GM19372 (cell line): ENCODE results near the gene DEFB129.
"Not testable (repeated sequence)": the region's sequence is repeated elsewhere in the genome, so short reads cannot be mapped to it uniquely, and the experiment has no call there.

Experiments used
- ATAC-seq: cut with Tn5 transposase; IDR thresholded peaks from one replicate; pipeline ENCODE4 v1.9.1; 2021; ENCODE audit warnings: mild to moderate bottlenecking, low read depth, moderate library complexity; ENCODE audit not compliant: unreplicated experiment

The DEFB129 gene

GRCh38 chr20:251354-251753, 24.3 kb downstream of the DEFB129 start:
- ATAC-seq = no peak

- no peak for ATAC-seq
These were observed 25.7 kb downstream of the DEFB129 start for GRCh38 chr20:252801-253200.

- ATAC-seq = not testable (repeated sequence)
These were observed 26.4 kb downstream of the DEFB129 start for GRCh38 chr20:253447-253846.

DNA sequence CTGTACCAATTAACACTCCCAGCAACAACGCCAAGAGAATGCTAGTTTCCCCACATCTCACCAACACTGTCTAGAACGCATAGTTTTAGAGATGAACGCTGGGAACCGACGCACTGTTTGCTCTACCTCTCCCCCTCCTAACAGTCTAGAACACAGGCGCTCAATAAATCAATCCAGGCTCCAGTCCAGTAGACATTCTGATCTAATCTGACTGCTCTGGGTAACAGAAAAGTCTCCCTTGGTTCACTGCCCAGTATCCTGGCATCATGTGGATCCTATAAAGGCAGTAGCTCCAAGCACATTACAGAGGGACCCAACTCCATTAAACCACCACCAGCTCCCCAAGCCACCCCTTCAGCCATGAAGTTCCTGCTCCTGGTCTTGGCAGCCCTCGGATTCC, 30.4 kb downstream of the DEFB129 start, which contains the start of gene DEFB132:
Gene DEFB132, plus strand, starts transcription at position 306 of the 400 bp plus-strand sequence. Its CDS starts 55 bp downstream, at position 361.
- no peak for ATAC-seq

DNA sequence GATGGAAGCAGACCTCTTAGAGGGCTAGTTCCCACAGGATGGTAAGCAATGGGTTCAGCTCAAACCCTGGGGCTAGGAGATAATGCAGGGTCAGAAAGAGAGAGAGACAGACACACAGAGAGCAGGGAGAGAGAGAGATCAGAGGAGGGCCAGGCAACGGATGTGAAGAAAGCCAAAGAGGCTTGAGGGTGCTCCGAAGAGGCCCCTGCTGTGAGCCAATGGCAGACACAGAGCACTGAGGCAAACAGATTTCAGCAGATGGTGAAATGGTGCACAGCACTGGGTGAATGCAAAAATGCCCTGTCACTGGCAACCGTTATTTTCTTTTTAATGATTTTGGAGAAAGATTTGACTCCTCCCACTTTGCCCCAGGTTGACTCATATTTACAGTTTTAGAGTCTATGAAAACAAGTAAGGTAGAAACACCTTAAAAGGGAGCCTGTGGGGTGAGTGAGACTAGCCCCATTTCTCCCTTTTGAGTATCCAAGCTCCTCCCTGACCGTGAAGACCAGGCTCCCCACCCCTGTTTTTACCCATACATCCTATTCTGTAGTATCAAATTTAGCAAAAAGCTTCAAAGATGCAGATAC, 31.3 kb downstream of the DEFB129 start:
- no peak for ATAC-seq

GRCh38 chr20:258963-259362, 31.9 kb downstream of the DEFB129 start:
- no peak for ATAC-seq

DNA sequence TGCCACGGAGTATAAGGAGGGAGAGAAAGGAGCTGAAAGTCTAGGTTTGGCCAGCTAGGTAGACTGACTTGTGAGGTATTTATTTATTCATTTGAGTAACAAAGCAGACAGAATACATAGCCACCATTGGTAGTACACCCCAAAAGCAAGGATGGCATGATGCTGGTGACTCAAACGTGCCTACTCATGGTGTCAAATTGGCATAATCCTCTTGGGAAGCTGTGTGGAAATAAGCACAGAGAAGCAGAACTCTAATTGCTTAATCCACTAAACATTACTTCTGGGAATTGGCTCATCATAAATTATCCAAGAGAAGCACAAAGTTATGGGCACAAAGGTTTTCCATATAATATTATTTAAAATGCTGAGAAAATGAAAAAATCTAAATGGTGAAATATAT, 32.9 kb downstream of the DEFB129 start:
- ATAC-seq = no peak

- ATAC-seq = no peak
These were observed 36.6 kb downstream of the DEFB129 start for GRCh38 chr20:263701-264100.

GRCh38 chr20:266596-267562, 39.8 kb downstream of the DEFB129 start:
- ATAC-seq = peak; percentile 73

DNA sequence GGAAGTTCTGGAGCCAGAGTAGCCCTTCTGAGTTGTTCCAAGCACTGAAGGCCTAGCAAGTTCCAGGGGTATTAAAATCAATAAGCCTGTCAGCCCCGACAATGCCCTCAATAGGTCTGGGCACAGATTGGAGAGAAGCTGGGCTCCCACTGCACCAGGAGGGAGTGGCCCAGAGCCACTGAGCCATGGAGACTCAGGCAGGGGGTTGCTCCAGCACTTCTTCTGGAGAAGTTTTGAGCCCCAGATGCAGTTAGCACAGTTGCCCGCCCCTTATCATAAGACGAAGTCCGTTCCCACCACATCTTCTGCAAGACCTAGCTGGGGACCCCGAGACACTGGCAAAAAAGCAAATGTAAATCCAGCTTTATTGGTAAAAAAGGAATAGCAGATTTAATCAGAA, 43.5 kb downstream of the DEFB129 start:
- no peak for ATAC-seq

DNA sequence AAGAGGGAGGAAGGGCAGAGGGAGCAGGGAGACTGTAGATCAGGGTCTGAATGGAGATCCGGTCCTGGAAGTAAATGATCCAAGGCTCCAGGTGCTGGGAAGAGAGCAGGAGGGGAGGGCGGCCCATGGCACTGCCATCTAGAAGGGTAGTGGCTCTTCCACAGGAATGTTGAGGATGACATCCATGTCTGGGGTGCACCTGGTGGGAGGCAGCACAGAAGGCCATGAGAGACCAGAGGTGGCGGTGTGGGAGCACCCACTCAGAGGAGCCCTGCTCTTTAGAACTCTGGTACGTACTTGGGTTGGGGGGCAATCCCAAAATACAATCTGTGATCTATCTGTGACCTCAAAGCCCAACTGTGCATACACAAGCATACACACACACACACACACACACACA, 44.0 kb downstream of the DEFB129 start:
- ATAC-seq = no peak

DNA sequence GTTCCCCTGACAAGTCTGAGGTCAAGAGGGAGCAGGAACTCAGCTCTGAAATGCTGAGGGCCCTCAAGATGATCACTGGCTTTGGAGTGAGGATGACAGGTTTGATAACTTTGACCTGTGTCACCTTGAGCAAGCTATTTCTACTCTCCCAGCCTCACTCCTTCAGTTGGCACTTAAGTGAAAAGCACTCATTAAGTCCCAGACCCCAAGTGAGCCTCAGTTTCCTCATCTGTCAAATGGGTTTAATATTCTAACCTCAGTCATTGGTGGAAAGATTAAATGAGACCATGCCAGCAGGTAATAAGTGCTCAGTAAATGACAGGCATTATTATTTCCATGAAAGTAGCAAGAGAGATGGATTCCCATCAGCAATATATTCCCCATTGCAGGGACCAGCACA, 44.5 kb downstream of the DEFB129 start:
- no peak for ATAC-seq

GRCh38 chr20:272718-273117, 45.7 kb downstream of the DEFB129 start:
- no peak for ATAC-seq

- ATAC-seq = no peak
These were observed 46.8 kb downstream of the DEFB129 start for GRCh38 chr20:273884-274283.

GRCh38 chr20:275791-276190, 48.7 kb downstream of the DEFB129 start:
- ATAC-seq = no peak

DNA sequence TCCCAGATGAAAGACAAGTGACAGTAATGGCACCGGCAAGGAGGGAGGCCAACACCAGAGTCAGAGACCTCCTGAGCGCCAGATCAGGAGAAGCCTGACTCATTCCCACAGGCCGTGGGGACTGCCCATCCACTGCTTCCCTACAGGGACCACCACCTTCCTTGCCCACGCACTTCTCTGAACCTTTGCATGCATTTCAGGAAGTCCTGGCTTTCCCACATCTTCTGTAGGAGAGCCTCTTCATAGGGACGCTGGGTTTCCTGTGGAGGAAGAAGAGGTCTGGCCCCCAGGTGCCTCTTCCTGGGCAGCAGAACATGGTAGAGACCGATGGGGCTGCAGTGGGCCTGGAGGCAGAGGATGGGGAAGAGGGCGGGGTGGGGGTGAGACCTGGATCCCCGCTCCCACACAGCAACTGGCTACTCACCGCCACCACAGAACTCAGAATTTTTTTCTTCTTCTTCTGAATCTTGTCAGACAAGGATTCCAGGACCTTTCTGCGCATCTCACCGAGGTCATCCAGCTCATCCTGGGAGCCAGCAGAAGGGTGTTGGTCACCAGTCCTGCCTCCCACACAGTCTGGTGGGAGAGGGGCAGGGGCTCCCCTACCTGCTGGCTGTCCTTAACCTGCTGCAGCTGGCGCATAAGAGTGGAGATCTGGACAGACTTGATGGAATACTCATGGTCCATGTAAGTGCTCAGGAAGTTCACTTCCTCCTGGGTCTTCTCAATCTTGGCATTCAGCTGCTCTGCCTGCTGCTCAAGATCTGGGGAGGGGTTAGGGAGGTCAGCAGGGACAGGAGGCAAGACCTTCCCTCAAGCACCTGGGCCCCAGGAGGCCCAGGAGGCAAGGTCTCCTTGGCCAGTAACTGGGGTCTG, 49.8 kb downstream of the DEFB129 start:
- no peak for ATAC-seq

DNA sequence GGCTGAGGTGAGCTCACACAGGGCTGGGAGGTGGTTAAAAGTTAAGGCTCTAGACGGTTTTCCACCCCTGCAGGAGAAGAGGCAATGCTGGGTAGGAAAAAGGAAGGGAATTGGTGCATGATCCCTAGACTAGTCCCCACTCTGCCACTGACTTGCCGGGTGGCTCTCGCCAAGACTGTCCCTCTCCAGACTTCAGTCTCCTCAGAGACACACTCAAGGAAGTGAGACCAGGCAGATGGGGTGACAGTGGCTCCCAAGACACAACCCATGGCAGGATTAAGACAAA, 50.4 kb downstream of the DEFB129 start:
- no peak for ATAC-seq

- ATAC-seq = no peak
These were observed 51.1 kb downstream of the DEFB129 start for GRCh38 chr20:278181-278580.

- ATAC-seq = no peak
These were observed 51.8 kb downstream of the DEFB129 start for GRCh38 chr20:278607-279571.
